NCI-H1694 (cell line): ENCODE results near the gene WWC2.

ENCODE experiments used
- DNase-seq: peaks from one replicate; lab custom pipeline; 2025; lab: John Stamatoyannopoulos, UW

WWC2 gene

DNA sequence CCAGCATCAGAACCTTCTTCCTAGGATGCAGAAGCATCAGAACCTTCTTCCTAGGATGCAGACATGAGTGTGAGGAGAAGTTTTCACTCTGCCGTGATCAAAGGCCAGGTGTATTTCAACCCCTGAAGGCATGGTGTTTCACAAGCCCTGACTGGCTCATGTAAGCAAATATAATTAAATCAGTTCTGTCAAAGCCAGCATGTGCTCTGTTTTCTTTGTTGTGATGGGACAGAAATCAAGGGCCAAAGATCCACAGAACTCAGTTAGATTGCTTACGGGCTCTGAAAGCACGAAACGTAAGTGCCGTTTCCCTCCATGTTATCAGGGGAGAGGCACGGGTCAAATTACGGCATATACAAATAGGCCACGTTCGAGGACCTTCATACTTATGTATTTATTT is 255.2 kb downstream of the WWC2 start:
- DNase-seq = no peak

GRCh38 chr4:183355405-183355804 is 256.3 kb downstream of the WWC2 start:
- no peak for DNase-seq

GRCh38 chr4:183356173-183356830 is 257.2 kb downstream of the WWC2 start:
- no peak for DNase-seq

DNA sequence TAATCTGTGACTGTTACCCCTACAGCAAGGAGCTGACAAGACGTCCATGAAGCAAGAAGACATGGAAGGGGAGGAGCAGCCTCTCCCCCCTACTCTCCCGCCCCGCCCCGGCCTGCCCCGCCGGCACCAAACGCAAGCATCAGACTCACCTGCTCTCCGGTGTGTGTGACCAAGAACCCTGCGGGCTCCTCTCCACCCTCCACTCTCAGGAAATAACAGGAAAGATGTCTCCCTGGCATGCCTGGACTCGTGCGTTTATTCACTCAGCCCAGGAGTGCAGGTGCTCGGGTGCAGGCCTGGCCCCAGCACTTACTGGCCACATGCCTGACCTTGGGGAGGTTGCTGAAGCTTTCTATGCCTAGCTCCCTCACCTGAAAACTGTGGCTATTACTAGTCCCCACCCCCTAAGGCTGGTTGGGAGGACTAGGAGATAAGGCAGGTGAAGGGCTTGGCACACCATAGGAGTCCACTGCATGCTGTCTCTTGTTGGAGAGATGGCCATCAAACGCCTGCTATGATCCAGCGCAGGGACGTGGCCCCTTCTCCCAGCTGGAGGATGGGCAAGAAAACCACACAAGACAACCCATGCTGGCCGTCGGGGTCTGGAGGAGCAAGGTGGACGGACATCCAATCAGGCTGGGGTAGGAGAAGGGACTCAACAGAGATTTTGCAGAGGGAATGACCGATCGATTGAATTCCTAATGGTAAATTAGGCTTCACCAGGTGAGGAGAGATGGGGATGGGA is 258.0 kb downstream of the WWC2 start:
- DNase-seq = no peak

DNA sequence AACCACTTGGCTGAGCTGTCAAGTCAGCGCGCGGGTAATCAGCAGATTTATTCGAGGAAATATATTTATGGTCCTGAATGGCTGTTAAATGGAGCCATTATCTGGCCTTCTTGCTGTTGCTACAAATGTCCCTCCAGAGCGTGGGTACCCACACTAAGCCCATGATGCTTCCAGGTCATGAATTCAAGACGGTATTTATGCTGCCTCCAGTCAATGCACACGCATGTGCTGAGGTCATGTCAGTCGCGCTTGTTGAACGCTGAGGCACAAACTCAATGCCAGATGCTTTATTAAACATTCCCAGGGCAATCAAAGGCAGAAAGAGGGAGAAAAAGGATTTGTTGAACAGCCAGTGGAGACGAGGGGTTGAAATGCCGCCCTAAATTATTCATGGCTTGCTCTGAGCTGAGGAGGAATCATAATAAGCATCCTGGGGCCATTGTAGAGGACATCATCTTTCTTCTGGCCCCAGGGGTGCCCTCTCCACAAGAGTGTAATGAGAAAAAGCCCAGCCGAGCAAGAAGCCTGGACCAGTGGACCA is 259.2 kb downstream of the WWC2 start:
- no peak for DNase-seq

- no peak for DNase-seq
Observed at GRCh38 chr4:183360161-183360919, 261.3 kb downstream of the WWC2 start.

GRCh38 chr4:183362036-183362435 is 263.0 kb downstream of the WWC2 start:
- DNase-seq = no peak

DNA sequence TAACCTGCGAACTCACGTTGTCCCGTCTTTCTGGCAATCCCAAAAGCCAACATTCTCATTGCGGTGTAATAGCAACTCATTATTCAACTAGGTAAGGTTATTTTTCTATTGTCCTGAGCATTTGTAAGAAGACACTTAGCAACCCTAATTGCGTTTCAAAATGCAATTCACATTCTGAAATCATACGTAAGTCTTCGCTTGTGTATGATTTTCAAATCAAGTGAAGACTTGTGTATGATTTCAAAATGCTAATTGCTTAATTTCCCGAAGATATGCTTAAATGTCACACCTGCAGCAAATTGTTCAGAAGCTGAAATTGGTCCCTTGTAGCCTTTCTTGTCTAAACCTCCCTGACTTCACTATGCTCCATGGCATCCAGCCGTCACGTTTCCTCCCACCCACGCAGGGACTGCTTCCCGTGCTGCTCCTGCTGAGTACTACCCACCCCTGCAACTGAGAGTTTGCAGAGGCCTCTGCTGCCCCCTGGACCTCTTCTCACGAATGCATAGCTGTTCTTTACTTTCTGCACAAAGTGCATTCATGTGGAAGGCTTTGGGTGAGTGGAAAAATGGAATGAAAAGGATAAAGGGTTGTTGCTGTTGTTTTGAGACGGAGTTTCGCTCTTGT is 264.0 kb downstream of the WWC2 start:
- DNase-seq = no peak

- no peak for DNase-seq
Observed at GRCh38 chr4:183364025-183364424, 265.0 kb downstream of the WWC2 start.

DNA sequence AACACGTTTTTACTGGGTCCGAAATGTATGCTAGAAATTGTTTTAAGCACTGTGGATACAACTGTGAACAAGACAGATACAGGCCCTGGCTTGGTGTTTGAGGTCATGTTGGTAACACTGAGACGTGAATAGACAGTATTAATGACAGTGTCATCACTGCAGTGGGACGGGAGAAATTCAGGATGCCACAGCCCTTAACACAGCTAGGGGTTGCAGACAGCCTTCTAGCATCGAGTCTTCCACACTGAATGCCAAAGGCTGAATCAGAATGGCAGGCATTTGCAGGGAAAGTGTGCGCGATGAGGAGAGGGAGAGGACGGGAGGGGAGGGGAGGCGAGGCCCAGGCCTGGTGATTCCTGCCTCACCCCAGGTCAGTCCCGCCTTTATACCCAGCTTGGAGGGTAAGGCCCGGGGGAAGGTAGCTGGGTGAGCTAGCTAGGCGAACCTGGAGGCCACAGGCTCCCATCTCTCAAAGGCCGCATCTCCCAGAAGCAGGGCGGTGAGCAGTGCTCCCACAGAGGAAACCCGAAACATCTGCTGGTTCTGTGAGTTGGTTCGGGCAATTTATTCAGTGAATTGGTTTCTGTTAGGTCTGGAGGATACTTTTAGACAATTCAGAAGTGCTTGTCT is 267.3 kb downstream of the WWC2 start:
- DNase-seq = no peak

- no peak for DNase-seq
Observed at GRCh38 chr4:183369073-183369472, 270.0 kb downstream of the WWC2 start.
